ENCODE measurements around the gene TTC12. TPM values are rescaled to one million over a fixed set of nuclear protein-coding genes. Genes with fewer than 3 reads are reported as not detected.

TTC12 gene
- total and polyA plus RNA-seq, 9 of the 15 experiments (the other 6 are each of a cell fraction or from before 2014, with no cell fraction given) = 5.1 to 19.9 (median 13.4) TPM

DNA sequence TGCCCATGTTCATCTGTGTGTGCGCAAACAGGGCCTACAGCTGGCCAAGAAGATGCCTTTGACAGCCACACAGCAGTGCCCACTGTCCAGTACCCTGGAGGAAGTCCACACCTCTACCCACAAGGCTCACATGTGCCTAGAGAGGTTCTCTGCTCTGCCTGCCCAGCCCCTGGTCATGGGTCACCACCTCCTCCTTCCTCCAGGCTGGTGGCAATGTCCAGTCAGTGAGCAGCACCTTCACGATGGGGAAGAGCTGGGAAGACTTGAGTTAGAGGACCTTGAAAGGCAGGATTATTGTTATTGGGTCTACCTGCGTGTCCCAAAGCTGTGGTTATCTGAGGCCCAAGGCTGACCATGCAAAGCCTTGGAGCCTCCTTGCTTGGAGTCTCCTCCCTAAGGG, 28.4 kb upstream of the TTC12 start:
- Histone ChIP-seq H3K9me1 (ENCODE audit: control insufficient read depth, insufficient read depth, low read length) (no peaks in the 10 kb centered on the region), H2AFZ (ENCODE audit: low read depth, low read length) (no peak overlapping the region), H3K27me3 (ENCODE audit: control insufficient read depth in 2 of 2, insufficient read depth in 2 of 2, low read length in 2 of 2) (peaks cover 0 to 36% of the 10 kb centered on the region in 2 experiments; a peak in 3 of 5 replicates), H3K27ac (ENCODE audit: extremely low read depth, low read depth, low read length) (no peak overlapping the region), H3K36me3 (ENCODE audit: control insufficient read depth, insufficient read depth, low read length) (no peaks in the 10 kb centered on the region), H4K20me1 (replicated peaks; ENCODE audit: control insufficient read depth, insufficient read depth, low read length) (no peaks in the 10 kb centered on the region; the same call in 1 of the 2 replicates), H3K4me2 (ENCODE audit: insufficient read depth, low read length) (no peak overlapping the region), H3K4me1 (replicated peaks in 1 of 2; ENCODE audit: control insufficient read depth in 2 of 2, insufficient read depth in 2 of 2, low read length in 2 of 2) (no peaks in the 10 kb centered on the region), H3K4me3 (no peak overlapping the region), H3K9me3 (replicated peaks; ENCODE audit: control insufficient read depth, insufficient read depth, low read depth, low read length) (no peaks in the 10 kb centered on the region), H3K79me2 (ENCODE audit: control insufficient read depth, insufficient read depth, low read length) (no peaks in the 10 kb centered on the region), H3K9ac (ENCODE audit: insufficient read depth in 1 of 2, low read depth in 2 of 2, low read length in 2 of 2) (no peak overlapping the region)
- in situ Hi-C loops (cut with MboI) = loop anchor here (10.0 kb wide), 1 partner anchor 701 kb away; no protein-coding TSS in a partner anchor
- CTCF ChIA-PET (ENCODE audit: low intra/inter-chr PET ratio) = interaction anchor here (0.9 kb wide), 1 partner anchor 76 kb away, joined by 3 read pairs; no protein-coding TSS in a partner anchor
- DNase-seq (ENCODE audit: extremely low read depth in 1 of 4, low spot score in 3 of 4) (no peak), FAIRE-seq (no peak), ATAC-seq (no peak)
- WGBS (ENCODE audit: insufficient coverage, low coverage, missing lambda C conversion rate) = 0% methylated on average over 3 of the region's 3 CpGs
- POLR2A ChIA-PET = interaction anchor here (0.7 kb wide), 1 partner anchor 16 kb away, joined by 3 read pairs; no protein-coding TSS in a partner anchor
- TF ChIP-seq ZFP30 (CRISPR knock-in tag; IDR thresholded peaks at IDR 0.05; ENCODE audit: borderline replicate concordance) (no peak), HDAC6 (IDR thresholded peaks at IDR 0.05; ENCODE audit: low read depth, low read length) (no peak), RFX7 (CRISPR knock-in tag; IDR thresholded peaks at IDR 0.05) (no peak), ZFX (CRISPR knock-in tag; IDR thresholded peaks at IDR 0.05) (no peak), ZNF165 (CRISPR knock-in tag; IDR thresholded peaks at IDR 0.05; ENCODE audit: borderline replicate concordance) (no peak), TAF9B (IDR thresholded peaks at IDR 0.05; ENCODE audit: partially characterized antibody) (no peak), BACH1 (tag; IDR thresholded peaks at IDR 0.05) (no peak), ZNF3 (CRISPR knock-in tag; IDR thresholded peaks at IDR 0.05) (no peak), MBD2 (IDR thresholded peaks at IDR 0.05; ENCODE audit: borderline replicate concordance, low read depth) (no peak), ZBED1 (IDR thresholded peaks at IDR 0.05) (no peak), HNRNPL (IDR thresholded peaks at IDR 0.05; ENCODE audit: low read depth, low read length) (no peak), ZNF347 (CRISPR knock-in tag; IDR thresholded peaks at IDR 0.05; ENCODE audit: low read depth) (no peak), CXXC5 (CRISPR knock-in tag; IDR thresholded peaks at IDR 0.05) (no peak)
- TF ChIP-seq, protein P1, sequence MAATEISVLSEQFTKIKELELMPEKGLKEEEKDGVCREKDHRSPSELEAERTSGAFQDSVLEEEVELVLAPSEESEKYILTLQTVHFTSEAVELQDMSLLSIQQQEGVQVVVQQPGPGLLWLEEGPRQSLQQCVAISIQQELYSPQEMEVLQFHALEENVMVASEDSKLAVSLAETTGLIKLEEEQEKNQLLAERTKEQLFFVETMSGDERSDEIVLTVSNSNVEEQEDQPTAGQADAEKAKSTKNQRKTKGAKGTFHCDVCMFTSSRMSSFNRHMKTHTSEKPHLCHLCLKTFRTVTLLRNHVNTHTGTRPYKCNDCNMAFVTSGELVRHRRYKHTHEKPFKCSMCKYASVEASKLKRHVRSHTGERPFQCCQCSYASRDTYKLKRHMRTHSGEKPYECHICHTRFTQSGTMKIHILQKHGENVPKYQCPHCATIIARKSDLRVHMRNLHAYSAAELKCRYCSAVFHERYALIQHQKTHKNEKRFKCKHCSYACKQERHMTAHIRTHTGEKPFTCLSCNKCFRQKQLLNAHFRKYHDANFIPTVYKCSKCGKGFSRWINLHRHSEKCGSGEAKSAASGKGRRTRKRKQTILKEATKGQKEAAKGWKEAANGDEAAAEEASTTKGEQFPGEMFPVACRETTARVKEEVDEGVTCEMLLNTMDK (IDR thresholded peaks at IDR 0.05; ENCODE audit: borderline replicate concordance, insufficient read depth, low read depth, low read length, poor library complexity, severe bottlenecking) = no peak
- TF ChIP-seq, protein P2, sequence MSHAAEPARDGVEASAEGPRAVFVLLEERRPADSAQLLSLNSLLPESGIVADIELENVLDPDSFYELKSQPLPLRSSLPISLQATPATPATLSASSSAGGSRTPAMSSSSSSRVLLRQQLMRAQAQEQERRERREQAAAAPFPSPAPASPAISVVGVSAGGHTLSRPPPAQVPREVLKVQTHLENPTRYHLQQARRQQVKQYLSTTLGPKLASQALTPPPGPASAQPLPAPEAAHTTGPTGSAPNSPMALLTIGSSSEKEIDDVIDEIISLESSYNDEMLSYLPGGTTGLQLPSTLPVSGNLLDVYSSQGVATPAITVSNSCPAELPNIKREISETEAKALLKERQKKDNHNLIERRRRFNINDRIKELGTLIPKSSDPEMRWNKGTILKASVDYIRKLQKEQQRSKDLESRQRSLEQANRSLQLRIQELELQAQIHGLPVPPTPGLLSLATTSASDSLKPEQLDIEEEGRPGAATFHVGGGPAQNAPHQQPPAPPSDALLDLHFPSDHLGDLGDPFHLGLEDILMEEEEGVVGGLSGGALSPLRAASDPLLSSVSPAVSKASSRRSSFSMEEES (CRISPR knock-in tag; IDR thresholded peaks at IDR 0.05) = no peak
- TF ChIP-seq, protein P3, sequence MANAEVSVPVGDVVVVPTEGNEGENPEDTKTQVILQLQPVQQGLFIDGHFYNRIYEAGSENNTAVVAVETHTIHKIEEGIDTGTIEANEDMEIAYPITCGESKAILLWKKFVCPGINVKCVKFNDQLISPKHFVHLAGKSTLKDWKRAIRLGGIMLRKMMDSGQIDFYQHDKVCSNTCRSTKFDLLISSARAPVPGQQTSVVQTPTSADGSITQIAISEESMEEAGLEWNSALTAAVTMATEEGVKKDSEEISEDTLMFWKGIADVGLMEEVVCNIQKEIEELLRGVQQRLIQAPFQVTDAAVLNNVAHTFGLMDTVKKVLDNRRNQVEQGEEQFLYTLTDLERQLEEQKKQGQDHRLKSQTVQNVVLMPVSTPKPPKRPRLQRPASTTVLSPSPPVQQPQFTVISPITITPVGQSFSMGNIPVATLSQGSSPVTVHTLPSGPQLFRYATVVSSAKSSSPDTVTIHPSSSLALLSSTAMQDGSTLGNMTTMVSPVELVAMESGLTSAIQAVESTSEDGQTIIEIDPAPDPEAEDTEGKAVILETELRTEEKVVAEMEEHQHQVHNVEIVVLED (CRISPR knock-in tag; IDR thresholded peaks at IDR 0.05) = no peak
- BruUV-seq (replicated peaks) = no TSS peak
- intact Hi-C loops (cut with micrococcal nuclease) = loop anchor here (5.0 kb wide), 2 partner anchors 999 to 1064 kb away; no protein-coding TSS in a partner anchor
